Activated CD4-positive, alpha-beta memory T cell treated with anti-CD3 and anti-CD28 coated beads for 36 hours (primary cell): ENCODE results near the gene CYP3A5. TPM values are rescaled to one million over a fixed set of nuclear protein-coding genes. Genes with fewer than 3 reads are reported as not detected.

Experiments
- CTCF ChIA-PET: fragments of 350-600 bp; sonication (Branson Sonifier 250); formaldehyde crosslinking; loops from one replicate; lab custom pipeline; 2021; ENCODE audit warnings: antibody characterized with exemption, inconsistent platforms; lab: Charles Lee
- POLR2A ChIA-PET: fragments of 350-600 bp; sonication (Branson Sonifier 250); formaldehyde crosslinking; loops from one replicate; lab custom pipeline; 2021; ENCODE audit warnings: antibody characterized with exemption; lab: Charles Lee
- DNase-seq: peaks from one replicate; pipeline ENCODE4 v3.0.0-alpha.2; 2020
- H3K27ac Mint-ChIP-seq: one replicate; pipeline ENCODE4 v1.8.0; 2021; ENCODE audit warnings: mixed read lengths
- H3K27me3 Mint-ChIP-seq: one replicate; pipeline ENCODE4 v1.8.0; 2021; ENCODE audit warnings: mixed read lengths
- H3K36me3 Mint-ChIP-seq: one replicate; pipeline ENCODE4 v1.8.0; 2021; ENCODE audit warnings: mixed read lengths
- H3K4me1 Mint-ChIP-seq: one replicate; pipeline ENCODE4 v1.8.0; 2021; ENCODE audit warnings: low read depth, mixed read lengths
- H3K4me3 Mint-ChIP-seq: one replicate; pipeline ENCODE4 v1.8.0; 2021; ENCODE audit warnings: mild to moderate bottlenecking, mixed read lengths
- H3K9me3 Mint-ChIP-seq: one replicate; pipeline ENCODE4 v1.8.0; 2021; ENCODE audit warnings: mixed read lengths
- intact Hi-C: fragments of 100-400 bp; cut with micrococcal nuclease; formaldehyde crosslinking; loops from one replicate; pipeline ENCODE4 v1.15.1; 2023
- total RNA-seq, 2 experiments: library from RNA; stranded (reverse); gene quantifications; one replicate each; pipeline ENCODE4 v1.2.3, GENCODE V29; 2021

CYP3A5 gene
- total RNA-seq, 2 experiments from 2014 or later: not detected

GRCh38 chr7:99628471-99629465, 51.0 kb downstream of the CYP3A5 start:
- Mint-ChIP-seq H3K4me3 (no peak overlapping the region), H3K27ac (peak overlapping the region; percentile 0), H3K27me3 (no peaks in the 10 kb centered on the region), H3K36me3 (peaks cover 66% of the 10 kb centered on the region), H3K9me3 (no peaks in the 10 kb centered on the region), H3K4me1 (peaks cover 41% of the 10 kb centered on the region)
- CTCF ChIA-PET: interaction anchor here (1.5 kb wide), 1 partner anchor 13 kb away, joined by 4 read pairs; no protein-coding TSS in a partner anchor
- no peak for DNase-seq
- POLR2A ChIA-PET: no interaction called here
- intact Hi-C loops: no loop called here

GRCh38 chr7:99627513-99627912, 52.3 kb downstream of the CYP3A5 start:
- H3K4me1 Mint-ChIP-seq: peaks cover 53% of the 10 kb centered on the region
- ChIA-PET POLR2A (no interaction called here), CTCF (no interaction called here)

GRCh38 chr7:99626661-99627060, 53.1 kb downstream of the CYP3A5 start:
- ChIA-PET POLR2A (no interaction called here), CTCF (no interaction called here)
- DNase-seq: no peak
- Mint-ChIP-seq H3K36me3 (peaks cover 75% of the 10 kb centered on the region), H3K27ac (peak overlapping the region; percentile 31), H3K4me1 (peaks cover 53% of the 10 kb centered on the region), H3K4me3 (no peak overlapping the region), H3K9me3 (no peaks in the 10 kb centered on the region), H3K27me3 (no peaks in the 10 kb centered on the region)
- intact Hi-C loops: no loop called here

More at GRCh38 chr7:99627513-99627912, 52.3 kb downstream of the CYP3A5 start:
- Mint-ChIP-seq H3K27ac (no peak overlapping the region), H3K36me3 (peaks cover 75% of the 10 kb centered on the region), H3K4me3 (no peak overlapping the region), H3K9me3 (no peaks in the 10 kb centered on the region), H3K27me3 (no peaks in the 10 kb centered on the region)
- no peak for DNase-seq
- intact Hi-C loops: no loop called here

- Mint-ChIP-seq H3K4me1 (peaks cover 50% of the 10 kb centered on the region), H3K27ac (peak overlapping the region; percentile 31), H3K36me3 (peaks cover 75% of the 10 kb centered on the region), H3K4me3 (no peak overlapping the region), H3K9me3 (no peaks in the 10 kb centered on the region), H3K27me3 (no peaks in the 10 kb centered on the region)
- POLR2A ChIA-PET: no interaction called here
- intact Hi-C loops: no loop called here
- CTCF ChIA-PET: no interaction called here
- DNase-seq: no peak
These were observed 53.8 kb downstream of the CYP3A5 start for GRCh38 chr7:99625961-99626360.

DNA sequence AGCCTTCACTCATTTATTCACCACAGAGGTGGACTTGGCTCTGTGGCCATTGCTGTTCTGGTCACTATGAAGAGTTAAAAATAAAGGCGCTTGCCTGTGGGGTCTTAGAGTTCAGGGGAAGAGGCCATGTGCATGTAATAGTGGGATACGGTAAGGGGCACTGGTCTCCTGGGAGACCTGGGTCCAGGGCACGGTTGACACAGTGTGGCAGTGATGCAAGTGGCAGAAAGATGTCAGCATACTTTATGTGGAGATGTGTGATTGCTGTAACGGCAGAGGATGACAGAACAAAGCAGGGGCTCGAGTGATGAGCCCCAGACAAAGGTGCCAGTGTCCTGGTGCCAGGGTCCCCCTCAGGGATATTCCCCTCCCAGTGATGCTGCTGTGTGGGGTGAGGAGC, 54.5 kb downstream of the CYP3A5 start:
- POLR2A ChIA-PET: interaction anchor here (1.6 to 2.2 kb wide), 2 partner anchors 9 to 67 kb away, joined by 5 to 7 read pairs; partner anchors contain the start of gene ZNF655
- H3K27me3 Mint-ChIP-seq: no peaks in the 10 kb centered on the region
- intact Hi-C loops: no loop called here
- peaks cover 46% of the 10 kb centered on the region for H3K4me1 Mint-ChIP-seq
- H3K27ac Mint-ChIP-seq: peak overlapping the region; percentile 94
- no peaks in the 10 kb centered on the region for H3K9me3 Mint-ChIP-seq
- DNase-seq: no peak
- H3K4me3 Mint-ChIP-seq: peak overlapping the region; percentile 77
- CTCF ChIA-PET: no interaction called here
- H3K36me3 Mint-ChIP-seq: peaks cover 80% of the 10 kb centered on the region

DNA sequence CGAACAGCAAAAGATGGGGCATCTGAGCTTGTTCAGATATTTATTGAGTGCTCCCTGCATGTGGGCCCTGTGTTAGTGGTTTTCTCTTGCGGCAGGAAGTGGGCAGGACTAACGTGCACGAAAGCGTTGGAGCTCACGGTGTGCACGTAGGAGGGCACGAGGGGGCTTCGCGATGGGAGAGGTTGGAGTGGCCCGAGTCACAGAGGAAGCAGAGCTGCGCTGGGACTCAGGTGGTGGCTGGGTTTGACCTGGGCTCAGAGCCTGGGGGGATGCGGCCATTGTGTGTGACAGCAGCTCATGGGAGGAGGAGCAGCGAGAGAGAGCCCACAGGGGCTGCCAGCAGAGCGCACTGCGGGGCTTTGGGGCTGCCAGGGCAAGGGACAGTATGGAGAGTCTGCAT, 55.3 kb downstream of the CYP3A5 start:
- intact Hi-C loops: loop anchor here (5.0 kb wide), 1 partner anchor 213 kb away; no protein-coding TSS in a partner anchor
- DNase-seq: peak; percentile 83
- no peaks in the 10 kb centered on the region for H3K9me3 Mint-ChIP-seq
- H3K27ac Mint-ChIP-seq: peak overlapping the region; percentile 94
- peaks cover 49% of the 10 kb centered on the region for H3K4me1 Mint-ChIP-seq
- H3K4me3 Mint-ChIP-seq: peak overlapping the region; percentile 77
- no peaks in the 10 kb centered on the region for H3K27me3 Mint-ChIP-seq
- ChIA-PET CTCF (interaction anchor here (0.9 to 1.1 kb wide), 2 partner anchors 99 to 289 kb away, joined by 3 to 6 read pairs; no protein-coding TSS in a partner anchor), POLR2A (interaction anchor here (1.1 to 2.2 kb wide), 5 partner anchors 8 to 295 kb away, joined by 4 to 7 read pairs (median 4); partner anchors contain the start of genes TRIM4, ZKSCAN5 and ZNF655)
- H3K36me3 Mint-ChIP-seq: peaks cover 81% of the 10 kb centered on the region

DNA sequence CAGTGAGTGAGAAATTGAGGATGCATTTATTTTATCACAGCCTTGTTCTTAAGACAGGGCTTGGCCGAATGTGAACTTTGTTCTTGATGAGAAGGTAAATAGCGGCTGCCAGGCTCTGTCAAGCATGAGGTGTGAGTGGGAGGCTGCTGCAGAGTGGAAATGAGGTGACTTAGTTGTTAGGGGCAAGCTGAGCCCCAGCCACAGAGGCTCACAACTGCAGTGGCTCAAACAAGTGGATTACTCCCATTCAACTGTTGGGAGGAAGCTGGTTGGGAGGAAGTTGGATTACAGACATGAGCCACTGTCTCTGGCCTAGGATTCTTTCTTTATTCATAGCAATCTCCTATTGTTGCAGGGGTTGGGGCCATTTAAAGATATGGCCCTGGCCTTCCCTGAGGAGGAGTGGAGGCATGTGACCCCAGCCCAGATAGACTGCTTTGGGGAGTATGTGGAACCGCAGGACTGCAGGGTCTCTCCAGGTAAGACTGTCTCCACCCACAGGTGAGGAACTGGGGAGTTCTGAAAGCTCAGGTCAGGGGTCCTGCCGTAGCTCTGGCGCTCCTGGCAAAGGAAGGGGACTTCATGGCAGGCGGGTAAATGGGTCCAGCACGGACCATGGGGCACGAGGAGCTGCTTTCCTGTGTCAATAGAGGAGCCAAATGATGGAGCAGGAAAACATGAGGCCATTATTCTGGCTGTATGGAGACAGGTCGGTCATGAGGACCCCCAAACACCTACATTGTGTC, 55.9 kb downstream of the CYP3A5 start:
- H3K4me1 Mint-ChIP-seq: peaks cover 55% of the 10 kb centered on the region
- no peaks in the 10 kb centered on the region for H3K27me3 Mint-ChIP-seq

GRCh38 chr7:99623091-99623693, 56.6 kb downstream of the CYP3A5 start:
- peaks cover 62% of the 10 kb centered on the region for H3K4me1 Mint-ChIP-seq
- DNase-seq: peak; percentile 49
- H3K36me3 Mint-ChIP-seq: peaks cover 81% of the 10 kb centered on the region
- intact Hi-C loops: loop anchor here (5.0 kb wide), 1 partner anchor 214 kb away; no protein-coding TSS in a partner anchor
- no peaks in the 10 kb centered on the region for H3K27me3 Mint-ChIP-seq
- ChIA-PET POLR2A (interaction anchor here (2.2 kb wide), 1 partner anchor 65 kb away, joined by 7 read pairs; the partner anchor contains the start of gene ZNF655), CTCF (no interaction called here)
- H3K9me3 Mint-ChIP-seq: no peaks in the 10 kb centered on the region
- H3K27ac Mint-ChIP-seq: peak overlapping the region; percentile 94
- peak overlapping the region; percentile 77 for H3K4me3 Mint-ChIP-seq

More for the DNA sequence above, 55.9 kb downstream of the CYP3A5 start:
- POLR2A ChIA-PET: interaction anchor here (0.5 to 2.2 kb wide), 7 partner anchors 8 to 296 kb away, joined by 3 to 7 read pairs (median 4); partner anchors contain the start of genes TRIM4, ZKSCAN5 and ZNF655
- CTCF ChIA-PET: interaction anchor here (0.9 to 1.1 kb wide), 2 partner anchors 98 to 290 kb away, joined by 3 to 6 read pairs; no protein-coding TSS in a partner anchor
- Mint-ChIP-seq H3K9me3 (no peaks in the 10 kb centered on the region), H3K36me3 (peaks cover 82% of the 10 kb centered on the region), H3K27ac (peak overlapping the region; percentile 94), H3K4me3 (peak overlapping the region; percentile 77)
- intact Hi-C loops: loop anchor here (5.0 kb wide), 1 partner anchor 213 kb away; no protein-coding TSS in a partner anchor
- peak; percentile 65 for DNase-seq

- no peak for DNase-seq
- H3K36me3 Mint-ChIP-seq: peaks cover 77% of the 10 kb centered on the region
- no peak overlapping the region for H3K4me3 Mint-ChIP-seq
- ChIA-PET POLR2A (no interaction called here), CTCF (no interaction called here)
- H3K9me3 Mint-ChIP-seq: no peaks in the 10 kb centered on the region
- no peaks in the 10 kb centered on the region for H3K27me3 Mint-ChIP-seq
- peak overlapping the region; percentile 94 for H3K27ac Mint-ChIP-seq
- H3K4me1 Mint-ChIP-seq: peaks cover 68% of the 10 kb centered on the region
- intact Hi-C loops: loop anchor here (5.0 kb wide), 1 partner anchor 215 kb away; no protein-coding TSS in a partner anchor
These were observed 57.2 kb downstream of the CYP3A5 start for GRCh38 chr7:99622596-99622995.

DNA sequence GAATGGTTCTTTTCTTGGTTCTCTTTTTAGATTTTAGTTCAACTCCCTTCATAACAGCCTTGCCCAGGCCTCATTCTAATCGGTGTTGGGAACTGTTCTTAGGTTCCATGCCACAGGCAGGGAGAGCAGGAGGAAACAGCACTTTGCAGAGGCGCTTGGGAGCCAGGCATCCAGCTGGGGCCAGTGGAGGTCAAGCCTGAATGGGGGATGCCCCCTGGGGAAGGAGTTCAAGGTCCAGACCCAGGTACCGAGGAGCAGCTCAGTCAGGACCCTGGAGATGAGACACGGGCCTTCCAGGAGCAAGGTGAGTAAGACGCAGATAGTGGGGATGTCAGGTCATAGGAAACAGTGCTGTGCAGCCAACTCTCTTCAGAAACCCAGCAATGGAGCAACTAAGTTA, 58.5 kb downstream of the CYP3A5 start:
- H3K9me3 Mint-ChIP-seq: no peaks in the 10 kb centered on the region
- H3K36me3 Mint-ChIP-seq: peaks cover 68% of the 10 kb centered on the region
- DNase-seq: no peak
- H3K27me3 Mint-ChIP-seq: no peaks in the 10 kb centered on the region
- ChIA-PET CTCF (no interaction called here), POLR2A (no interaction called here)
- peaks cover 70% of the 10 kb centered on the region for H3K4me1 Mint-ChIP-seq
- intact Hi-C loops: loop anchor here (5.0 kb wide), 1 partner anchor 216 kb away; no protein-coding TSS in a partner anchor
- no peak overlapping the region for H3K4me3 Mint-ChIP-seq
- H3K27ac Mint-ChIP-seq: peak overlapping the region; percentile 32

GRCh38 chr7:99619571-99620130, 60.1 kb downstream of the CYP3A5 start:
- no peak overlapping the region for H3K4me3 Mint-ChIP-seq
- H3K9me3 Mint-ChIP-seq: no peaks in the 10 kb centered on the region
- CTCF ChIA-PET: no interaction called here
- H3K36me3 Mint-ChIP-seq: peaks cover 56% of the 10 kb centered on the region
- no peaks in the 10 kb centered on the region for H3K27me3 Mint-ChIP-seq
- H3K4me1 Mint-ChIP-seq: peaks cover 67% of the 10 kb centered on the region
- intact Hi-C loops: loop anchor here (5.0 kb wide), 1 partner anchor 218 kb away; no protein-coding TSS in a partner anchor
- no peak for DNase-seq
- no peak overlapping the region for H3K27ac Mint-ChIP-seq
- POLR2A ChIA-PET: no interaction called here
